ENCODE results near the gene ZCCHC7.

GRCh38 chr9:37324261-37324683 lies 203.9 kb downstream of the ZCCHC7 start:
- TF ChIP-seq, protein P1, sequence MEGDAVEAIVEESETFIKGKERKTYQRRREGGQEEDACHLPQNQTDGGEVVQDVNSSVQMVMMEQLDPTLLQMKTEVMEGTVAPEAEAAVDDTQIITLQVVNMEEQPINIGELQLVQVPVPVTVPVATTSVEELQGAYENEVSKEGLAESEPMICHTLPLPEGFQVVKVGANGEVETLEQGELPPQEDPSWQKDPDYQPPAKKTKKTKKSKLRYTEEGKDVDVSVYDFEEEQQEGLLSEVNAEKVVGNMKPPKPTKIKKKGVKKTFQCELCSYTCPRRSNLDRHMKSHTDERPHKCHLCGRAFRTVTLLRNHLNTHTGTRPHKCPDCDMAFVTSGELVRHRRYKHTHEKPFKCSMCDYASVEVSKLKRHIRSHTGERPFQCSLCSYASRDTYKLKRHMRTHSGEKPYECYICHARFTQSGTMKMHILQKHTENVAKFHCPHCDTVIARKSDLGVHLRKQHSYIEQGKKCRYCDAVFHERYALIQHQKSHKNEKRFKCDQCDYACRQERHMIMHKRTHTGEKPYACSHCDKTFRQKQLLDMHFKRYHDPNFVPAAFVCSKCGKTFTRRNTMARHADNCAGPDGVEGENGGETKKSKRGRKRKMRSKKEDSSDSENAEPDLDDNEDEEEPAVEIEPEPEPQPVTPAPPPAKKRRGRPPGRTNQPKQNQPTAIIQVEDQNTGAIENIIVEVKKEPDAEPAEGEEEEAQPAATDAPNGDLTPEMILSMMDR (IDR thresholded peaks at IDR 0.05; ENCODE audit: low read depth, low read length, missing input control) = no peak
- no peak for TF ChIP-seq TAF1 (conservative IDR thresholded peaks at IDR 0.05)
- TF ChIP-seq, protein P2, sequence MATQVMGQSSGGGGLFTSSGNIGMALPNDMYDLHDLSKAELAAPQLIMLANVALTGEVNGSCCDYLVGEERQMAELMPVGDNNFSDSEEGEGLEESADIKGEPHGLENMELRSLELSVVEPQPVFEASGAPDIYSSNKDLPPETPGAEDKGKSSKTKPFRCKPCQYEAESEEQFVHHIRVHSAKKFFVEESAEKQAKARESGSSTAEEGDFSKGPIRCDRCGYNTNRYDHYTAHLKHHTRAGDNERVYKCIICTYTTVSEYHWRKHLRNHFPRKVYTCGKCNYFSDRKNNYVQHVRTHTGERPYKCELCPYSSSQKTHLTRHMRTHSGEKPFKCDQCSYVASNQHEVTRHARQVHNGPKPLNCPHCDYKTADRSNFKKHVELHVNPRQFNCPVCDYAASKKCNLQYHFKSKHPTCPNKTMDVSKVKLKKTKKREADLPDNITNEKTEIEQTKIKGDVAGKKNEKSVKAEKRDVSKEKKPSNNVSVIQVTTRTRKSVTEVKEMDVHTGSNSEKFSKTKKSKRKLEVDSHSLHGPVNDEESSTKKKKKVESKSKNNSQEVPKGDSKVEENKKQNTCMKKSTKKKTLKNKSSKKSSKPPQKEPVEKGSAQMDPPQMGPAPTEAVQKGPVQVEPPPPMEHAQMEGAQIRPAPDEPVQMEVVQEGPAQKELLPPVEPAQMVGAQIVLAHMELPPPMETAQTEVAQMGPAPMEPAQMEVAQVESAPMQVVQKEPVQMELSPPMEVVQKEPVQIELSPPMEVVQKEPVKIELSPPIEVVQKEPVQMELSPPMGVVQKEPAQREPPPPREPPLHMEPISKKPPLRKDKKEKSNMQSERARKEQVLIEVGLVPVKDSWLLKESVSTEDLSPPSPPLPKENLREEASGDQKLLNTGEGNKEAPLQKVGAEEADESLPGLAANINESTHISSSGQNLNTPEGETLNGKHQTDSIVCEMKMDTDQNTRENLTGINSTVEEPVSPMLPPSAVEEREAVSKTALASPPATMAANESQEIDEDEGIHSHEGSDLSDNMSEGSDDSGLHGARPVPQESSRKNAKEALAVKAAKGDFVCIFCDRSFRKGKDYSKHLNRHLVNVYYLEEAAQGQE (IDR thresholded peaks at IDR 0.05) = no peak
- no peak for TF ChIP-seq GABPA (IDR thresholded peaks at IDR 0.05 in 1 of 2, conservative IDR thresholded peaks at IDR 0.05 in 1 of 2)
- no peak for TF ChIP-seq RAD21 (IDR thresholded peaks at IDR 0.05)
- TF ChIP-seq FOXA1 (IDR thresholded peaks at IDR 0.05) = no peak
- TF ChIP-seq HNF4A (conservative IDR thresholded peaks at IDR 0.05) = no peak
- TF ChIP-seq SP1 (IDR thresholded peaks at IDR 0.05) = no peak
- TF ChIP-seq, protein P3, sequence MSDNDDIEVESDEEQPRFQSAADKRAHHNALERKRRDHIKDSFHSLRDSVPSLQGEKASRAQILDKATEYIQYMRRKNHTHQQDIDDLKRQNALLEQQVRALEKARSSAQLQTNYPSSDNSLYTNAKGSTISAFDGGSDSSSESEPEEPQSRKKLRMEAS (IDR thresholded peaks at IDR 0.05) = no peak
